ENCODE results near the gene RIN3. TPM values are rescaled to one million over a fixed set of nuclear protein-coding genes. Genes with fewer than 3 reads are reported as not detected.

RIN3 gene
- total RNA-seq, 1 donor from 2014 or later = 0.76 TPM

GRCh38 chr14:92630367-92630766 lies 116.8 kb downstream of the RIN3 start:
- H3K27ac Mint-ChIP-seq (ENCODE audit: unreplicated experiment) = no peak overlapping the region
- peaks cover 3% of the 10 kb centered on the region for H3K27me3 Mint-ChIP-seq (ENCODE audit: unreplicated experiment)
- H3K4me1 Mint-ChIP-seq (ENCODE audit: low read depth, unreplicated experiment) = no peaks in the 10 kb centered on the region
- DNase-seq = no peak
- no peak for TF ChIP-seq CTCF (IDR thresholded peaks at IDR 0.05; ENCODE audit: partially characterized antibody, unreplicated experiment)
- peaks cover 10% of the 10 kb centered on the region for H3K36me3 Mint-ChIP-seq (ENCODE audit: unreplicated experiment)
- peaks cover 4% of the 10 kb centered on the region for H3K9me3 Mint-ChIP-seq (ENCODE audit: unreplicated experiment)
- H3K4me3 Mint-ChIP-seq (ENCODE audit: unreplicated experiment) = no peak overlapping the region

GRCh38 chr14:92631098-92631497 lies 117.5 kb downstream of the RIN3 start:
- Mint-ChIP-seq H3K27me3 (ENCODE audit: unreplicated experiment) (peaks cover 5% of the 10 kb centered on the region), H3K4me3 (ENCODE audit: unreplicated experiment) (no peak overlapping the region), H3K27ac (ENCODE audit: unreplicated experiment) (no peak overlapping the region), H3K36me3 (ENCODE audit: unreplicated experiment) (peaks cover 10% of the 10 kb centered on the region), H3K9me3 (ENCODE audit: unreplicated experiment) (peaks cover 3% of the 10 kb centered on the region), H3K4me1 (ENCODE audit: low read depth, unreplicated experiment) (peaks cover 4% of the 10 kb centered on the region)
- TF ChIP-seq CTCF (IDR thresholded peaks at IDR 0.05; ENCODE audit: partially characterized antibody, unreplicated experiment) = no peak
- DNase-seq = no peak

- no peak for DNase-seq
Observed at GRCh38 chr14:92632546-92633273, 119.1 kb downstream of the RIN3 start.

GRCh38 chr14:92633274-92633616 lies 119.7 kb downstream of the RIN3 start:
- no peak overlapping the region for H3K27ac Mint-ChIP-seq (ENCODE audit: unreplicated experiment)
- DNase-seq = no peak

More at GRCh38 chr14:92632546-92633273, 119.1 kb downstream of the RIN3 start:
- no peak for TF ChIP-seq CTCF (IDR thresholded peaks at IDR 0.05; ENCODE audit: partially characterized antibody, unreplicated experiment)
- Mint-ChIP-seq H3K27me3 (ENCODE audit: unreplicated experiment) (peaks cover 8% of the 10 kb centered on the region), H3K9me3 (ENCODE audit: unreplicated experiment) (peaks cover 10% of the 10 kb centered on the region), H3K27ac (ENCODE audit: unreplicated experiment) (no peak overlapping the region), H3K36me3 (ENCODE audit: unreplicated experiment) (peaks cover 5% of the 10 kb centered on the region), H3K4me3 (ENCODE audit: unreplicated experiment) (no peak overlapping the region), H3K4me1 (ENCODE audit: low read depth, unreplicated experiment) (peaks cover 6% of the 10 kb centered on the region)

More at GRCh38 chr14:92633274-92633616, 119.7 kb downstream of the RIN3 start:
- Mint-ChIP-seq H3K36me3 (ENCODE audit: unreplicated experiment) (no peaks in the 10 kb centered on the region), H3K4me3 (ENCODE audit: unreplicated experiment) (no peak overlapping the region), H3K27me3 (ENCODE audit: unreplicated experiment) (peaks cover 11% of the 10 kb centered on the region), H3K4me1 (ENCODE audit: low read depth, unreplicated experiment) (peaks cover 10% of the 10 kb centered on the region), H3K9me3 (ENCODE audit: unreplicated experiment) (peaks cover 10% of the 10 kb centered on the region)
- TF ChIP-seq CTCF (IDR thresholded peaks at IDR 0.05; ENCODE audit: partially characterized antibody, unreplicated experiment) = no peak
